ENCODE measurements around the gene HK2.

GRCh38 chr2:74792282-74792681, 41.6 kb upstream of the HK2 start:
- no peak for TF ChIP-seq POLR2A (IDR thresholded peaks at IDR 0.05; ENCODE audit: low read depth, low read length)
- TF ChIP-seq PAX5 (IDR thresholded peaks at IDR 0.05; ENCODE audit: insufficient read depth, low read length, severe bottlenecking), result no peak
- TF ChIP-seq POLR2AphosphoS5 (IDR thresholded peaks at IDR 0.05; ENCODE audit: low read depth, low read length), result no peak

All from GM12891 (cell line).